ENCODE measurements around the gene CEMIP2.

The CEMIP2 gene

DNA sequence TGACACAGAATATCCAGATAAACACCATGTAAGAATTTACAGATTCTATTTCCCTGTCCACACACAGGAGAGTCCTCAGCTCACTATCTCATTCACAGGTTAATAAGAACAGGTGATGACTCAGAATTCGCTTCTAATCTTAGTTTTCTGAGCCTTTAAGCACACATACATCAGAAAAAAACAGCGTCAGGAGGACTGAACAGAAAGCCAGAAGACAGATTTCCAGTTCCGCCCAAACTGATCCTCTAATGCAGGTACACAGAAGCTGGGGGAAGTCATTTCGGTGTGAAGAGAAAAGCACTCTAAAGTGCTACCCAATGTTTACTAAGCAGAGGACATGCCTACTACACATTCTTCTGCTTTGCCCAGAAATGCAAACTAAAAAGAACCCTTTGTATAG is 1.6 kb downstream of the CEMIP2 start:
- no peak for DNase-seq (ENCODE audit: extremely low read depth, low read depth)
- H3K4me3 ChIP-seq (replicated peaks; ENCODE audit: low read depth, low read length), result peak overlapping the region; percentile 92

DNA sequence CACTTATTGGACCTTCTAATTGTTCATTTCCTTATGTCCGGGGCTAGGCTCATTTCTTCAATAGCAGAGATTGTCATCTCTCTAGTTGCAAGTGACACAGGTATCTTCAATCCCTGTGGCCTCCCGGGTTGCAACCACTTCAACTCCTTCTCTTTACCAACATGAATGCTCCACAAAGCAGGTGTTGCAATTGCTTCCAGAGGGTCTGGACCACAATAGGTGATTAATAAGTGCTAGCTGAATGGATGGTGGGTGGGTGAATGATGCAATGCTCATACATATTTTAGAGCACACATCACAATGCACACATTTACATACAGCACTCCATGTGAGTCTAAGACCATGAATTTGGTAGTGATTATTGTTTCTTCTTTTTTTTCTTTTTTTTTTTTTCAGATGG is 2.6 kb downstream of the CEMIP2 start:
- DNase-seq (ENCODE audit: extremely low read depth, low read depth), result no peak
- no peak for TF ChIP-seq CTCF (IDR thresholded peaks at IDR 0.05; ENCODE audit: low read depth, low read length, missing control alignments)
- H3K4me3 ChIP-seq (replicated peaks; ENCODE audit: low read depth, low read length), result peak overlapping the region; percentile 17

More for the DNA sequence above, 1.6 kb downstream of the CEMIP2 start:
- no peak for TF ChIP-seq CTCF (IDR thresholded peaks at IDR 0.05; ENCODE audit: low read depth, low read length, missing control alignments)

DNA sequence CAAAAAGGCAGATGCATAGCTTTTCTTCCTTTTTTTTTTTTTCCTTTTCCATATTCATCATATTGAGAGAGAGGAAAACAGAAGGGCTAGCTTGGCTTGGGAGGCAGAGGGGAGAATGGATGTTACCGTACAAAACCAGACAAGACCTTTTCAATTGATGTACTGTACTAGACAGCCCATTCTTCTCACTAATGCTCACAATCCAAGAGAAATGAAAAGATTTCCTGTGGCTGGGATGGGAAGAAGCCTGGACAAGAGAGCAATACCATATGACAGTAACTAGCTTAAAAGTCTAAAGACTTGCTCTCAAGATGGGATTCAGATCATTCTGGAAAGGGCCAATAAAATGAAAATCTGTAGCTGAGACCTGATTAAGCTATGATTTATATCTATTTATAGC is 3.4 kb downstream of the CEMIP2 start:
- no peak for TF ChIP-seq CTCF (IDR thresholded peaks at IDR 0.05; ENCODE audit: low read depth, low read length, missing control alignments)
- DNase-seq (ENCODE audit: extremely low read depth, low read depth), result no peak
- H3K4me3 ChIP-seq (replicated peaks; ENCODE audit: low read depth, low read length), result peak overlapping the region; percentile 17

DNA sequence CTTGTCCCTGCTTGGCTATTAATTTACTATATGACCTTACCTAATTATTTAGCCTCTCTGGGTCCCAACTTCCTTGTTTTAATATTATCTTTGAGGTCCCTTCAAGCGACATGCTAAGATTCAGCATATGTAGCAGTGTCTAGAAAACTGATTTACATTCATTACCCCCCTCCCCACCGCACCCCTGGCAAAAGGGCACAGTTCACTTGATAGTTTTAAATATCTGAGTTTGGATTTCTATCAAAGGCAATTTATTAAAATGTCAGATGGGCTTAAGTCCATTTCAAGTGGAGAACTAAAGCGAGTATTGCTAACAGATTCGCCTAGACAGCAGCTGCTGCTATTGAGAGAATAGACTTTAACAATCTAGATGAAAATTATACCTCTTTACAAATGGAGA is 3.9 kb downstream of the CEMIP2 start:
- DNase-seq (ENCODE audit: extremely low read depth, low read depth), result no peak
- peak overlapping the region; percentile 17 for H3K4me3 ChIP-seq (replicated peaks; ENCODE audit: low read depth, low read length)
- no peak for TF ChIP-seq CTCF (IDR thresholded peaks at IDR 0.05; ENCODE audit: low read depth, low read length, missing control alignments)

DNA sequence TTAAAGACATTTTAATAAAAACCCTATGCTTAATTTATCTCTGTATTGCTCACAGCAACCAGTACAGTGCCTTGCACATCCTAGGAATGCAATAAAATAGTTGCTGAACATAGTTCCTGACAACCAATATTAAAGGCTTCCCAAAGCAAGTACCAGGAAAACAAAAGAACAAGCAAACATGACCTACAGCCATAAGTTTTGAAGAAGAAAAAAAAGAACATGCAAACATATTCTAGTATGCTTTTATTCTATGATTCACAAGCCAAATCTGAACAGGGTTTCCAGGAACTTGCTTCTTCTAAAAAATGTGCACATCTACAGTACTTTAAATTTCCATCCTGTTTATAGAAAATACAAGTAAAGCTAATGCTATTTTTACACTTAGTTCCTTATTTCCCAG is 4.5 kb downstream of the CEMIP2 start:
- no peak for TF ChIP-seq CTCF (IDR thresholded peaks at IDR 0.05; ENCODE audit: low read depth, low read length, missing control alignments)
- peak overlapping the region; percentile 3; the same call in 1 of the 2 replicates for H3K4me3 ChIP-seq (replicated peaks; ENCODE audit: low read depth, low read length)
- DNase-seq (ENCODE audit: extremely low read depth, low read depth), result no peak

- H3K4me3 ChIP-seq (replicated peaks; ENCODE audit: low read depth, low read length), result no peak overlapping the region; the same call in 1 of the 2 replicates
- no peak for DNase-seq (ENCODE audit: extremely low read depth, low read depth)
- no peak for TF ChIP-seq CTCF (IDR thresholded peaks at IDR 0.05; ENCODE audit: low read depth, low read length, missing control alignments)
These were observed 5.2 kb downstream of the CEMIP2 start for GRCh38 chr9:71762900-71763653.

DNA sequence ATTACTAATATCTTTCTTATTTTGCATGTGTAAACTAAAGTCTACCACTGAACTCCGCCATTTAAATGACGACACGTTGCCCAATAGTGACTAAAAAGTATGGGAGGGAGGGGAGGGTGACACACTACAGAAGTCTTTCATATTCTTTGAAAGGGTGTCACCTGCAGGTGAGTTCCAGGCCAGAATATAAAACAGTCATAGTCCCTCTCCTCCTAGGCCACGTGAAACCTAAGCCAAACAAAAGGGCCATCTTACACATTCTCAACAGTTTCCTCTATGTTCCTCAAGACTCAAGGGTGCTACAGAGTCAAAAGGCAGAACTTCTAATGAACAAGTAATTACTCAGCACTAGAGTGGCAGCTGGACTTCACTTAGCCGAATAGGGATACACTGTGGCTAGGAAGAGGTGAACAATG is 6.4 kb downstream of the CEMIP2 start:
- DNase-seq (ENCODE audit: extremely low read depth, low read depth), result no peak
- H3K4me3 ChIP-seq (replicated peaks; ENCODE audit: low read depth, low read length), result no peak overlapping the region
- TF ChIP-seq CTCF (IDR thresholded peaks at IDR 0.05; ENCODE audit: low read depth, low read length, missing control alignments), result no peak
